SK-N-SH (cell line): Measurements from ENCODE around the gene ARRDC2.

ENCODE experiments used
- CTCF ChIP-seq: fragments of 200-600 bp; sonication (generic); IDR thresholded peaks from 2 replicates; pipeline ENCODE4 v1.6.1; 2017; ENCODE audit warnings: antibody characterized with exemption, mild to moderate bottlenecking, moderate library complexity
- FOXM1 ChIP-seq: IDR thresholded peaks from 2 replicates; pipeline ENCODE4 v1.4.0; 2012; ENCODE audit warnings: low read depth, mild to moderate bottlenecking
- MEF2A ChIP-seq: IDR thresholded peaks from 2 replicates; pipeline ENCODE4 v1.4.0; 2012; ENCODE audit warnings: low read depth, borderline replicate concordance
- MXI1 ChIP-seq: IDR thresholded peaks from 2 replicates; pipeline ENCODE4 v1.6.1; 2012; ENCODE audit warnings: mild to moderate bottlenecking, low read depth, low read length, improper control_type of control experiment
- POLR2AphosphoS5 ChIP-seq: IDR thresholded peaks from 2 replicates; pipeline ENCODE4 v1.6.1; 2012; ENCODE audit warnings: low read depth, low read length
- RFX5 ChIP-seq: IDR thresholded peaks from 2 replicates; pipeline ENCODE4 v1.6.1; 2012; ENCODE audit warnings: mild to moderate bottlenecking, improper control_type of control experiment, low read length

- TF ChIP-seq CTCF (no peak), MEF2A (no peak), FOXM1 (no peak), RFX5 (no peak), POLR2AphosphoS5 (no peak), MXI1 (no peak)
Observed at GRCh38 chr19:18055967-18056366, 48.0 kb downstream of the ARRDC2 start.
